HFFc6 (cell line): ENCODE data around the gene DCTD. TPM values are rescaled to one million over a fixed set of nuclear protein-coding genes. Genes with fewer than 3 reads are reported as not detected.

Experiments used
- DNase-seq: peaks from one replicate; pipeline ENCODE4 v3.0.0-alpha.2; 2018
- H3K27ac Mint-ChIP-seq: 2 replicates; pipeline ENCODE4 v1.8.0; 2020; ENCODE audit warnings: mild to moderate bottlenecking, mixed read lengths
- H3K27me3 Mint-ChIP-seq: 2 replicates; pipeline ENCODE4 v1.8.0; 2021; ENCODE audit warnings: mild to moderate bottlenecking, moderate library complexity, mixed read lengths; ENCODE audit not compliant: insufficient read depth
- H3K36me3 Mint-ChIP-seq: 2 replicates; pipeline ENCODE4 v1.8.0; 2021; ENCODE audit warnings: low read depth, mixed read lengths
- H3K4me1 Mint-ChIP-seq: 2 replicates; pipeline ENCODE4 v1.8.0; 2020; ENCODE audit warnings: low read depth, mixed read lengths
- H3K4me3 Mint-ChIP-seq: 2 replicates; pipeline ENCODE4 v1.8.0; 2020; ENCODE audit warnings: mild to moderate bottlenecking, moderate library complexity, mixed read lengths
- H3K9me3 Mint-ChIP-seq: 2 replicates; pipeline ENCODE4 v1.8.0; 2020; ENCODE audit warnings: mild to moderate bottlenecking, mixed read lengths
- CTCF ChIP-seq: fragments of 200-600 bp; sonication (generic); IDR thresholded peaks from 2 replicates; pipeline ENCODE4 v1.5.0; 2021; ENCODE audit warnings: antibody characterized with exemption, mild to moderate bottlenecking
- total RNA-seq, 6 experiments: library from RNA; stranded (reverse); fragmentation: NEBNext Ultra II Directional; extraction: Animal tissue kit (Norgen Biotek cat#: 25700); gene quantifications; 2 replicates in 1 of 6; 3 replicates in 5 of 6; pipeline ENCODE4 v1.2.3, GENCODE V29; 2021

The DCTD gene
- total RNA-seq, 6 experiments from 2014 or later, result 160 to 197 (median 171) TPM

- no peaks in the 10 kb centered on the region for H3K9me3 Mint-ChIP-seq
- TF ChIP-seq CTCF, result no peak
- peaks cover 67% of the 10 kb centered on the region for H3K4me1 Mint-ChIP-seq
- H3K36me3 Mint-ChIP-seq, result no peaks in the 10 kb centered on the region
- peak overlapping the region; percentile 67 for H3K27ac Mint-ChIP-seq
- H3K27me3 Mint-ChIP-seq, result peaks cover 2% of the 10 kb centered on the region; the same call in 1 of the 2 replicates
- no peak overlapping the region for H3K4me3 Mint-ChIP-seq
- no peak for DNase-seq
Measured at GRCh38 chr4:182930889-182931288, 13.7 kb upstream of the DCTD start.

GRCh38 chr4:182929296-182929695 lies 12.1 kb upstream of the DCTD start:
- no peak for TF ChIP-seq CTCF
- H3K27ac Mint-ChIP-seq, result peak overlapping the region; percentile 89
- H3K4me1 Mint-ChIP-seq, result peaks cover 80% of the 10 kb centered on the region

GRCh38 chr4:182928061-182928460 lies 10.9 kb upstream of the DCTD start:
- TF ChIP-seq CTCF, result peak; percentile 72
- H3K9me3 Mint-ChIP-seq, result no peaks in the 10 kb centered on the region
- peaks cover 81% of the 10 kb centered on the region for H3K4me1 Mint-ChIP-seq
- H3K4me3 Mint-ChIP-seq, result no peak overlapping the region
- no peaks in the 10 kb centered on the region for H3K36me3 Mint-ChIP-seq
- H3K27ac Mint-ChIP-seq, result peak overlapping the region; percentile 89
- no peaks in the 10 kb centered on the region; the same call in 1 of the 2 replicates for H3K27me3 Mint-ChIP-seq
- no peak for DNase-seq

More at GRCh38 chr4:182929296-182929695, 12.1 kb upstream of the DCTD start:
- H3K4me3 Mint-ChIP-seq, result peak overlapping the region; percentile 12; the same call in 1 of the 2 replicates
- H3K27me3 Mint-ChIP-seq, result peaks cover 2% of the 10 kb centered on the region; the same call in 1 of the 2 replicates
- peak; percentile 94 for DNase-seq
- no peaks in the 10 kb centered on the region for H3K9me3 Mint-ChIP-seq
- H3K36me3 Mint-ChIP-seq, result no peaks in the 10 kb centered on the region

- Mint-ChIP-seq H3K4me3 (no peak overlapping the region), H3K36me3 (no peaks in the 10 kb centered on the region), H3K9me3 (no peaks in the 10 kb centered on the region), H3K4me1 (peaks cover 80% of the 10 kb centered on the region), H3K27ac (peak overlapping the region; percentile 36; the same call in 1 of the 2 replicates), H3K27me3 (no peaks in the 10 kb centered on the region; the same call in 1 of the 2 replicates)
- no peak for TF ChIP-seq CTCF
- DNase-seq, result no peak
Measured at GRCh38 chr4:182927505-182927904, 10.3 kb upstream of the DCTD start.

- Mint-ChIP-seq H3K27ac (no peak overlapping the region), H3K36me3 (no peaks in the 10 kb centered on the region), H3K9me3 (no peaks in the 10 kb centered on the region), H3K27me3 (no peaks in the 10 kb centered on the region; the same call in 1 of the 2 replicates), H3K4me3 (no peak overlapping the region), H3K4me1 (peaks cover 64% of the 10 kb centered on the region)
- DNase-seq, result no peak
- TF ChIP-seq CTCF, result no peak
Measured at GRCh38 chr4:182925855-182926254, 8.7 kb upstream of the DCTD start.
